Muscle of arm (tissue), 12 donors: ENCODE results near the gene KIAA1328. TPM values are rescaled to one million over a fixed set of nuclear protein-coding genes. Genes with fewer than 3 reads are reported as not detected.
"Not testable (repeated sequence)": the region's sequence is repeated elsewhere in the genome, so short reads cannot be mapped to it uniquely, and the experiment has no call there.

Source experiments
- DNase-seq: peaks from one replicate; pipeline ENCODE4 v3.0.0-alpha.2; 2013
- polyA plus RNA-seq, 12 donors: library from polyadenylated mRNA; unstranded; fragments of 120-200 nt; gene quantifications; one replicate each; pipeline ENCODE4 v1.2.1, GENCODE V29; 2013; ENCODE audit not compliant: insufficient read length in 12 of 12

Gene KIAA1328
- polyA plus RNA-seq, 12 donors, result 4.1 to 13.3 (median 6.5) TPM; not detected in 1

- DNase-seq, result no peak
Measured at GRCh38 chr18:36885981-36886380, 57.1 kb downstream of the KIAA1328 start.

GRCh38 chr18:36887114-36887513, 58.2 kb downstream of the KIAA1328 start:
- DNase-seq, result no peak

GRCh38 chr18:36887864-36888263, 58.9 kb downstream of the KIAA1328 start:
- DNase-seq, result no peak

GRCh38 chr18:36888778-36889177, 59.9 kb downstream of the KIAA1328 start:
- no peak for DNase-seq

GRCh38 chr18:36889321-36889720, 60.4 kb downstream of the KIAA1328 start:
- DNase-seq, result no peak

- no peak for DNase-seq
Measured at GRCh38 chr18:36889742-36890141, 60.8 kb downstream of the KIAA1328 start.

- no peak for DNase-seq
Measured at GRCh38 chr18:36890598-36890997, 61.7 kb downstream of the KIAA1328 start.

GRCh38 chr18:36893227-36893626, 64.3 kb downstream of the KIAA1328 start:
- DNase-seq, result no peak

- DNase-seq, result no peak
Measured at GRCh38 chr18:36895606-36896005, 66.7 kb downstream of the KIAA1328 start.

- no peak for DNase-seq
Measured at GRCh38 chr18:36897253-36897652, 68.3 kb downstream of the KIAA1328 start.

- no peak for DNase-seq
Measured at GRCh38 chr18:36899289-36899688, 70.4 kb downstream of the KIAA1328 start.

GRCh38 chr18:36900466-36900865, 71.5 kb downstream of the KIAA1328 start:
- no peak for DNase-seq

GRCh38 chr18:36901277-36901701, 72.4 kb downstream of the KIAA1328 start:
- DNase-seq, result no peak

GRCh38 chr18:36903215-36903928, 74.4 kb downstream of the KIAA1328 start:
- no peak for DNase-seq

- no peak for DNase-seq
Measured at GRCh38 chr18:36905571-36905970, 76.6 kb downstream of the KIAA1328 start.

- DNase-seq, result not testable (repeated sequence)
Measured at GRCh38 chr18:36909282-36909681, 80.4 kb downstream of the KIAA1328 start.

GRCh38 chr18:36912887-36913286, 84.0 kb downstream of the KIAA1328 start:
- no peak for DNase-seq

- no peak for DNase-seq
Measured at GRCh38 chr18:36917907-36918306, 89.0 kb downstream of the KIAA1328 start.

GRCh38 chr18:36929601-36930000, 100.7 kb downstream of the KIAA1328 start:
- no peak for DNase-seq

- no peak for DNase-seq
Measured at GRCh38 chr18:36931106-36931505, 102.2 kb downstream of the KIAA1328 start.

- no peak for DNase-seq
Measured at GRCh38 chr18:36933552-36933951, 104.6 kb downstream of the KIAA1328 start.

- DNase-seq, result peak; percentile 4
Measured at GRCh38 chr18:36934884-36935283, 106.0 kb downstream of the KIAA1328 start.

- DNase-seq, result no peak
Measured at GRCh38 chr18:36942264-36942663, 113.3 kb downstream of the KIAA1328 start.

- DNase-seq, result no peak
Measured at GRCh38 chr18:36947820-36948348, 119.0 kb downstream of the KIAA1328 start.
